HG02885 (cell line): ENCODE results near the gene SPC25.
"Not testable (repeated sequence)": the region's sequence is repeated elsewhere in the genome, so short reads cannot be mapped to it uniquely, and the experiment has no call there.

Source experiments
- ATAC-seq: cut with Tn5 transposase; IDR thresholded peaks from one replicate; pipeline ENCODE4 v1.9.1; 2021; ENCODE audit warnings: mild to moderate bottlenecking; ENCODE audit not compliant: unreplicated experiment, poor library complexity

Gene SPC25

DNA sequence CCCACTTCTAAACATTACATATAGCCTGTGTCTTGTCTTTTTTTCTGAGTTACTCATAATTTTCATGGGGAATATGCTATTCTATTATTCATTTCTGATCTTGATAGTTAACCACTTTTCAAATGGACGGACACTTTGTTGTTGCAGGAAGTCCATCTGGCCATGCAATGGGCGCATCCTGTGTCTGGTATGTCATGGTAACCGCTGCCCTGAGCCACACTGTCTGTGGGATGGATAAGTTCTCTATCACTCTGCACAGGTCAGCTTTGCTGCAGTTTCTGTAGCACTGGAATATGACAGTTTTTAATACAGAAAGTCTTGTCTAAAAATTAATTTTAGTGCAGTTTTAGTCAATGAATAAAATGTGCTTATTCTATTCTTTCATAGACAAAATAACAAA lies 14.1 kb upstream of the SPC25 start:
- ATAC-seq: no peak

GRCh38 chr2:168903888-168904287 lies 13.7 kb upstream of the SPC25 start:
- ATAC-seq: no peak

DNA sequence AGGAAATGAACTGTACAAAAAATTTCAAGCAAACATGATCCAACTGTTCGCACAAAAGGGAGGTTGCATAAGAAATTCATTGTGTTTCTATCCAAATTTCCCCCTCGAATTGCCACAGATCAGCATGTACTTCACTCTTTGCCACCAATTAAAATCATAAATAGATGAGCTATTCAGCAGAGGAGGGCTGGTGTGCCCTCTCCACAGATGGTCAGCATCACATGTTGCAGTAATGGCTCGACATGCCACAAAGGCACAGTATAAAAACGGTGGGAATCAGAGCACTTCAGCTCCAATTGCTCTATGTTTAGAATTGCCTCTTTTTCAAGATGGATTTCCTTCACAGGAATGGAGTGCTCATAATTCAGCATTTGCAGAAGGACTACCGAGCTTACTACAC lies 10.8 kb upstream of the SPC25 start, which contains the start of gene G6PC2:
G6PC2 (plus strand) TSS at position 289 of the 400 bp plus-strand sequence; CDS start at position 330, 41 bp downstream.
- ATAC-seq: no peak

- no peak for ATAC-seq
Observed at GRCh38 chr2:168897449-168897848, 7.2 kb upstream of the SPC25 start.

- no peak for ATAC-seq
Observed at GRCh38 chr2:168896783-168897182, 6.6 kb upstream of the SPC25 start.

- ATAC-seq: no peak
Observed at GRCh38 chr2:168895771-168896170, 5.5 kb upstream of the SPC25 start.

DNA sequence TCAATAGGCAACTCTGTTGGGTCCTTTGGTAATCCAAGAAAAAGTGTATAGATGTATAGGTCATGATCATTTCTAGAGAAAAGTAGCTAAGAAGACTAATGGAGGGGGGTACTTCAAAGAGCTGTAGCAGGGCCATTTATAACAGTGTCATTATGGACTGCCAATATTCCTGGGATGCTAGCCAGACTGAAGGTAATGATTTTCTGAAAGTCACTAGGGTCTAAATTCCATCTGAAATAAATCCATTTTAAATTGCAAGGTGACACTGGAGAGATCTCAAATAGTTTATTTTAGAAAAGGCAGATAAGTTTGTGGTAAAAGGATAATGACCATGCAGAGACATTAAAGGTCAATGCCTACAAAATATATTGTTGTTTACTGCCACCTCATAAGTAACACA lies 4.5 kb upstream of the SPC25 start:
- ATAC-seq: no peak

GRCh38 chr2:168894101-168894500 lies 3.9 kb upstream of the SPC25 start:
- no peak for ATAC-seq

DNA sequence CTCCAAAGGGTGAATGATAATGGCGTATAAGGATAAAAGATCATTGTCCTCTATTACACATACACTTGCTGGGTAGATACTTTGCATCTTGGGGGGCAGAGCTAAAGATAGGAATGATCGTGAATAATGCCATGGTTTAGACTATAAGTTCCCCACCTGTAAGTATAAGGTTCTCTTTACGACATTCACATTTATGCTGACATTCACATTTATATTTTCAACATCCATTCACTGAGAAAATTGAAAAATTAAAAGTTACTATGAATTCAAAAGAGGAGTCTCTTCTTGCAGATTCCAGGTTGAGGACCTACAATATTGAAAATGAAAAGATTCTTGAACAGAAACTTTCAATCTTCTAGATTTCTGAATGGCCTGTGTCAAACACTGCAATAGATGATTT lies 2.1 kb upstream of the SPC25 start:
- no peak for ATAC-seq

DNA sequence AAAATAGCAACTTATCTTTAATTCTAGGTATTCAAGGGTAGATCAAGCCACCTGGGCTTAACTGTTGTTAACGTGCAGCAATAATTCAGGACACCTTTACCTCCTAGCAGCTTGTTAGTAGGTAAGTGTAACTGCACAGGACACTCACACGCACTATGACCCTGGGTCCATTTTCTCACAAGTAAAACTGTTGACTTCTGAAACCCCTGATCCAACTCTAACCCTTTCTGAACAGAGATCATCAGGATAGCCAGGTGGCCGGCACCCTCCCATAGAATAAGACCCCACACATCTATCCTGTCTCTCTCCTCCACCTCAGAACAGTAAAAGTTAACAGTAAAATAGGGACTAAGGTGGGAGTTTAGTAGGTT lies 610 bp downstream of the SPC25 start:
- ATAC-seq: no peak

DNA sequence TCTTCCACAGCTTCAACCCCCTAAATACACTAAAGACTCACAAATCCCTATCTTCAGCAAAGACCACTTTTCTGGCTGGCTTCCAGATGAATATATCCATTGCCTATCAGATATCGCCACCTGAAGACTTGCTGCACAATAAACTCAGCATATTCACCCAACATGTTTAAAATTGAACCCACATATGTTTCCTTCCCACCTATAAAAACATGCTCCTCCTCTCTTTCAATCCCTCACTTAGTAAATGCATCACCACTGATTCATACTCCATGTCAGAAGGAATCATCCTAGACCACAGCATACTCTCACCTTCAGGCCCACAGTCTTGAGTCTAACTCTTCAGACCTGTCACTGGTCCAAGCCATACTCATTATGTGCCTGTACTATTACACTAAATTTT lies 5.3 kb downstream of the SPC25 start:
- no peak for ATAC-seq

- not testable (repeated sequence) for ATAC-seq
Observed at GRCh38 chr2:168882163-168882562, 8.1 kb downstream of the SPC25 start.

GRCh38 chr2:168874368-168875054 lies 15.7 kb downstream of the SPC25 start:
- ATAC-seq: no peak

- not testable (repeated sequence) for ATAC-seq
Observed at GRCh38 chr2:168870824-168871223, 19.4 kb downstream of the SPC25 start.

DNA sequence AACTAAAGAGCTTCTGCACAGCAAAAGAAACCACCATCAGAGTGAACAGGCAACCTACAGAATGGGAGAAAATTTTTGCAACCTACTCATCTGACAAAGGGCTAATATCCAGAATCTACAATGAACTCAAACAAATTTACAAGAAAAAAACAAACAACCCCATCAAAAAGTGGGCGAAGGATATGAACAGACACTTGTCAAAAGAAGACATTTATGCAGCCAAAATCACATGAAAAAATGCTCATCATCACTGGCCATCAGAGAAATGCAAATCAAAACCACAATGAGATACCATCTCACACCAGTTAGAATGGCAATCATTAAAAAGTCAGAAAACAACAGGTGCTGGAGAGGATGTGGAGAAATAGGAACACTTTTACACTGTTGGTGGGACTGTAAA lies 19.9 kb downstream of the SPC25 start:
- ATAC-seq: not testable (repeated sequence)

GRCh38 chr2:168867164-168867563 lies 23.1 kb downstream of the SPC25 start:
- ATAC-seq: not testable (repeated sequence)

DNA sequence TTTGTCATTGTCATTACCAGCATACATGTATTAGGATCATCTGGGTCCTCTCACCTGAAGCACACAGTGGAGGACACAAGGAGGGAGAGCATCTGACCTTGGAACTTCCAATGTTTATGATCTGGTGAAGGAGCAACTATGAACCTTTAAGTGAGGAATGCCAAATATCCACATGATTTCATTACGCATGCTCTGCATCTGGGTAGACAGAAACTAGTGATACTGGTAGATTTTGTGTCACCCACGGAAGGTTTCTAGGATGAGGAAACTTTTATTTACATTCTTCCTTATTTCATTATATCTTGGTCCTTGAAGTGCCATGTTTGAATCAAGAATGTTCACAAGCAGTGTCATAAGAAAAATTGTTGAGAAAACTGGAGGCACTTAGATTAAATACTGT lies 32.1 kb downstream of the SPC25 start:
- no peak for ATAC-seq

- no peak for ATAC-seq
Observed at GRCh38 chr2:168855601-168856000, 34.6 kb downstream of the SPC25 start.

GRCh38 chr2:168854651-168855050 lies 35.6 kb downstream of the SPC25 start:
- ATAC-seq: no peak

DNA sequence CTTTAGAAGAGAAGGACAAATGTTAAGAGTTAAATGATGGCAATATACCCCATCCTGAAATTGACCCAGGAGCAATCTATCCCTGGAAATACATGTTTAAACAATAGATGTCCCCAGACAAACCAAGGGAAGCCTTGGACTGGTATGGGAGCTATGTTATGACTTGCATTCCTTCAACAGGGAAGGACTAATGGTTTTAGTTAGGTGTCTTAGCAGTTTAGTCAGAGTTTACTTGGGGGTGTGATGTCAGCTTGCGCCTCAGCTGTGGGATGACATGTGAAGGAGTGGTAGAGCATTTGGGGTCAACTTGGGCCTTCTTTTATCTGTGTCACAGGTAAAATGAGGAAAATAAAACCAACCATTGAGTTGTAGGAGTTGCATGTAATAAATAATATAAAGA lies 36.8 kb downstream of the SPC25 start:
- ATAC-seq: no peak

- ATAC-seq: no peak
Observed at GRCh38 chr2:168852481-168852880, 37.7 kb downstream of the SPC25 start.

DNA sequence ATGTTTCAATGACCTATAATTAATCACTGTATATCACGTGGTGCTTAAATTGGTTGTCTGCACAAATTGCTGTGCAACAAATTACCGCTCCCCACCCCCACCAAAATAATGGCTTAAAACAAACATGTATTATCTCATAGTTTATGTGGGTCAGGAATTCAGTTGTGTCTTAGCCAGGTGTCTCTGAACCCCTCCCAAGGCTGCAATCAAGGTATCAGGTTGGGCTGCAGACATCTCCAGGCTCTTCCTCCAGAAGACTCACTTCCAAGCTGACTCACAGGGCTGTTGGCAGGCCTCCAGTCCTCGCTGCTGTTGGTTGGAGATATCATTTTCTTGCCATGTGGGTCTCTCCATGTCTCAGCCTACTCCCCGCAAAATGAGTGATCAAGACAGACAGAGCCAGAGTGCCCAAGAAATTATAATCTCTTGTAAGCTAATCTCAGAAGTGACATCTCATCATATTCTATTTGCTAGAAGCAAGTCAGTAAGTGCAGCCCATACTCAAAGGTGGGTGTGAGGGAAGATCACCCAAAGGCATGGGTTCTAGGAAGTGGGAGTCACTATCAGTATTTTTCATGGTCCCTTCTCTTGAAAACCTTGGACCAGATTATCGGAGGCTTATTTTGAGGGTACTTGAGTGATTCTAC lies 38.4 kb downstream of the SPC25 start:
- ATAC-seq: no peak
